H9 (cell line): Measurements from ENCODE around the gene IL1RAPL2. TPM values are rescaled to one million over a fixed set of nuclear protein-coding genes. Genes with fewer than 3 reads are reported as not detected.

Experiments
- DNase-seq: peaks from one replicate; pipeline ENCODE4 v3.0.0-alpha.2; 2017
- H2AFZ ChIP-seq: one replicate; pipeline ENCODE4 v1.6.1; 2013; ENCODE audit warnings: mild to moderate bottlenecking, low read length, control low read depth, moderate library complexity
- H2AK5ac ChIP-seq: 2 replicates; pipeline ENCODE4 v1.6.1; 2013; ENCODE audit warnings: low read length, control low read depth, mixed read lengths; ENCODE audit not compliant: insufficient read length
- H2BK120ac ChIP-seq: one replicate; pipeline ENCODE4 v1.6.1; 2013; ENCODE audit warnings: low read depth, mild to moderate bottlenecking, low read length, control low read depth, inconsistent platforms; ENCODE audit not compliant: poor library complexity, severe bottlenecking
- H2BK12ac ChIP-seq: 2 replicates; pipeline ENCODE4 v1.6.1; 2013; ENCODE audit warnings: low read length, control low read depth, mixed read lengths, low read depth; ENCODE audit not compliant: insufficient read length
- H2BK15ac ChIP-seq: 2 replicates; pipeline ENCODE4 v1.6.1; 2013; ENCODE audit warnings: low read depth, low read length, control low read depth
- H2BK20ac ChIP-seq: one replicate; pipeline ENCODE4 v1.6.1; 2013; ENCODE audit warnings: low read depth, mild to moderate bottlenecking, low read length, control low read depth, inconsistent platforms; ENCODE audit not compliant: poor library complexity, severe bottlenecking
- H2BK5ac ChIP-seq: 2 replicates; pipeline ENCODE4 v1.6.1; 2013; ENCODE audit warnings: low read length, control low read depth, mixed read lengths; ENCODE audit not compliant: insufficient read length
- H3K14ac ChIP-seq: 2 replicates; pipeline ENCODE4 v1.6.1; 2013; ENCODE audit warnings: low read length, control low read depth; ENCODE audit not compliant: insufficient read depth
- H3K18ac ChIP-seq: 2 replicates; pipeline ENCODE4 v1.6.1; 2013; ENCODE audit warnings: low read depth, mild to moderate bottlenecking, mixed read lengths, low read length, control low read depth; ENCODE audit not compliant: insufficient read length
- H3K23ac ChIP-seq: 2 replicates; pipeline ENCODE4 v1.6.1; 2013; ENCODE audit warnings: low read length, control low read depth, mixed read lengths, low read depth; ENCODE audit not compliant: insufficient read length
- H3K23me2 ChIP-seq: 2 replicates; pipeline ENCODE4 v1.6.1; 2013; ENCODE audit warnings: low read depth, mild to moderate bottlenecking, mixed read lengths, low read length, control low read depth; ENCODE audit not compliant: insufficient read length, poor library complexity, severe bottlenecking
- H3K27ac ChIP-seq: 2 replicates; pipeline ENCODE4 v1.5.1; 2013; ENCODE audit warnings: low read length, control low read depth, mixed read lengths, low read depth; ENCODE audit not compliant: insufficient read length
- H3K27me3 ChIP-seq: 2 replicates; pipeline ENCODE4 v1.6.1; 2013; ENCODE audit warnings: low read length, control low read depth, inconsistent platforms; ENCODE audit not compliant: insufficient read depth
- H3K4ac ChIP-seq: 2 replicates; pipeline ENCODE4 v1.6.1; 2013; ENCODE audit warnings: low read depth, mild to moderate bottlenecking, control low read depth, inconsistent platforms, low read length, moderate library complexity
- H3K4me1 ChIP-seq: 2 replicates; pipeline ENCODE4 v1.6.1; 2013; ENCODE audit warnings: low read length, control low read depth, inconsistent platforms; ENCODE audit not compliant: insufficient read depth
- H3K4me2 ChIP-seq: 2 replicates; pipeline ENCODE4 v1.6.1; 2013; ENCODE audit warnings: low read length, control low read depth, mixed read lengths; ENCODE audit not compliant: insufficient read length, insufficient read depth
- H3K56ac ChIP-seq: 2 replicates; pipeline ENCODE4 v1.6.1; 2013; ENCODE audit warnings: low read depth, mild to moderate bottlenecking, mixed read lengths, low read length, control low read depth; ENCODE audit not compliant: insufficient read length
- H3K79me1 ChIP-seq: 2 replicates; pipeline ENCODE4 v1.6.1; 2013; ENCODE audit warnings: low read depth, mild to moderate bottlenecking, moderate library complexity, low read length, control low read depth, inconsistent platforms; ENCODE audit not compliant: insufficient read depth, poor library complexity, severe bottlenecking
- H3K79me2 ChIP-seq: 2 replicates; pipeline ENCODE4 v1.6.1; 2013; ENCODE audit warnings: low read length, control low read depth, inconsistent platforms; ENCODE audit not compliant: insufficient read depth
- H3K9ac ChIP-seq: 2 replicates; pipeline ENCODE4 v1.6.1; 2013; ENCODE audit warnings: low read length, control low read depth, mixed read lengths; ENCODE audit not compliant: insufficient read length; ENCODE audit errors: extremely low read depth
- H3K9me3 ChIP-seq: one replicate; pipeline ENCODE4 v1.6.1; 2013; ENCODE audit warnings: low read depth, low read length, inconsistent platforms; ENCODE audit not compliant: control insufficient read depth
- H3T11ph ChIP-seq: one replicate; pipeline ENCODE4 v1.6.1; 2013; ENCODE audit warnings: mild to moderate bottlenecking, low read length, control low read depth, inconsistent platforms
- H4K20me1 ChIP-seq: one replicate; pipeline ENCODE4 v1.6.1; 2013; ENCODE audit not compliant: control insufficient read depth, insufficient read length, insufficient read depth
- H4K5ac ChIP-seq: 2 replicates; pipeline ENCODE4 v1.6.1; 2013; ENCODE audit warnings: low read depth, mild to moderate bottlenecking, mixed read lengths, low read length, control low read depth; ENCODE audit not compliant: insufficient read length
- H4K8ac ChIP-seq: replicated peaks from 2 replicates; pipeline ENCODE4 v1.6.1; 2013; ENCODE audit warnings: low read length, control low read depth, mixed read lengths, low read depth; ENCODE audit not compliant: insufficient read length
- H4K91ac ChIP-seq: 2 replicates; pipeline ENCODE4 v1.6.1; 2013; ENCODE audit warnings: low read depth, mild to moderate bottlenecking, moderate library complexity, mixed read lengths, low read length, control low read depth; ENCODE audit not compliant: insufficient read length
- H3K27ac Mint-ChIP-seq, 3 experiments: 2 replicates in 2 of 3; 3 replicates in 1 of 3; pipeline ENCODE4 v1.8.0; 2020 to 2021; ENCODE audit warnings: mixed read lengths in 3 of 3, mild to moderate bottlenecking in 1 of 3, moderate library complexity in 1 of 3
- H3K27me3 Mint-ChIP-seq: 2 replicates; pipeline ENCODE4 v1.8.0; 2021; ENCODE audit warnings: low read depth, mild to moderate bottlenecking, moderate library complexity, mixed read lengths
- H3K36me3 Mint-ChIP-seq, 3 experiments: 2 replicates in 2 of 3; 3 replicates in 1 of 3; pipeline ENCODE4 v1.8.0; 2020 to 2021; ENCODE audit warnings: low read depth in 3 of 3, mixed read lengths in 3 of 3; ENCODE audit not compliant: insufficient read depth in 1 of 3
- H3K4me1 Mint-ChIP-seq, 2 experiments: 2 replicates each; pipeline ENCODE4 v1.8.0; 2020; ENCODE audit warnings: mixed read lengths in 2 of 2
- H3K4me3 Mint-ChIP-seq, 2 experiments: 2 replicates in 1 of 2; 3 replicates in 1 of 2; pipeline ENCODE4 v1.8.0; 2020 to 2021; ENCODE audit warnings: mild to moderate bottlenecking in 2 of 2, mixed read lengths in 2 of 2, moderate library complexity in 1 of 2
- H3K9me3 Mint-ChIP-seq, 2 experiments: 2 replicates in 1 of 2; 3 replicates in 1 of 2; pipeline ENCODE4 v1.8.0; 2020; ENCODE audit warnings: mild to moderate bottlenecking in 2 of 2, mixed read lengths in 2 of 2, moderate library complexity in 1 of 2
- WGBS: extraction: QIAGEN DNeasy Blood & Tissue Kit; methylation state at CpG from one replicate; pipeline ENCODE4 v1.1.7; 2013; ENCODE audit warnings: missing lambda C conversion rate, low lambda C conversion rate, mixed read lengths; ENCODE audit not compliant: insufficient read length; ENCODE audit errors: extremely low coverage; 5-methylcytosine and 5-hydroxymethylcytosine counted together
- total RNA-seq: library from RNA; stranded (reverse); gene quantifications from 2 replicates; pipeline ENCODE4 v1.2.1, GENCODE V29; 2021
- TF ChIP-seq, protein P1 (sequence below): fragments of 200-600 bp; sonication (generic); conservative IDR thresholded peaks from 3 replicates; pipeline ENCODE4 v1.8.0; 2021; ENCODE audit warnings: antibody characterized with exemption, mild to moderate bottlenecking

The IL1RAPL2 gene
- total RNA-seq, 1 experiment from 2014 or later: not detected

DNA sequence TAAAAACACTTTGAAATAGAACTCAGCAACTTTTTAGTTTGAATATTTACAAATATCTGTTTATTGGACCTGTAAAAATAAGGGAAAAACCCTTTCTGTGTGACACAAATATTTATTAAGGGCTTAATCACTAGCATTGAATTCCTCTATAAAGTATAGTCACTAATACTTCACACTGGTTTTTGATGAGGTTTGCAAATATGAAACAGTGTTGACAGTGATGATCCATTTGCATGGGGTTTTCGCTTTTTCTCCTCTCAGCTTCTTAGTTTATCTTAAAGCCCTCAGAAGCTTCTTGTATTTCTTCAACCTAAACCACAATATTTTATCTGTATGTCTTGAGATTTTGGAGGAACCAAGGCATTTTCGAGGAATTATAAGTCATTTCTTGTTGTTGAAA, 751.1 kb downstream of the IL1RAPL2 start:
- Histone ChIP-seq H2BK5ac (no peak overlapping the region), H2AFZ (no peak overlapping the region), H3K23ac (no peak overlapping the region), H3K79me1 (no peaks in the 10 kb centered on the region), H3K18ac (no peak overlapping the region), H3K27me3 (no peaks in the 10 kb centered on the region), H4K20me1 (no peaks in the 10 kb centered on the region), H4K91ac (no peak overlapping the region), H3K56ac (no peak overlapping the region), H4K8ac (no peak overlapping the region), H3K9me3 (no peaks in the 10 kb centered on the region), H3K23me2 (no peaks in the 10 kb centered on the region), H3K27ac (no peak overlapping the region), H2BK20ac (no peak overlapping the region), H3K9ac (no peak overlapping the region), H3K4me2 (no peak overlapping the region), H3K4me1 (no peaks in the 10 kb centered on the region), H2AK5ac (no peak overlapping the region), H3K4ac (no peak overlapping the region), H3K14ac (no peak overlapping the region), H2BK120ac (no peak overlapping the region), H4K5ac (no peak overlapping the region), H2BK12ac (no peak overlapping the region), H3K79me2 (no peaks in the 10 kb centered on the region), H3T11ph (no peak overlapping the region), H2BK15ac (no peak overlapping the region)
- H3K27me3 Mint-ChIP-seq: no peaks in the 10 kb centered on the region
- H3K9me3 Mint-ChIP-seq: peaks cover 0 to 41% of the 10 kb centered on the region in 2 experiments; a peak in 1 of 5 replicates
- no peak overlapping the region for H3K4me3 Mint-ChIP-seq
- TF ChIP-seq, protein P1, sequence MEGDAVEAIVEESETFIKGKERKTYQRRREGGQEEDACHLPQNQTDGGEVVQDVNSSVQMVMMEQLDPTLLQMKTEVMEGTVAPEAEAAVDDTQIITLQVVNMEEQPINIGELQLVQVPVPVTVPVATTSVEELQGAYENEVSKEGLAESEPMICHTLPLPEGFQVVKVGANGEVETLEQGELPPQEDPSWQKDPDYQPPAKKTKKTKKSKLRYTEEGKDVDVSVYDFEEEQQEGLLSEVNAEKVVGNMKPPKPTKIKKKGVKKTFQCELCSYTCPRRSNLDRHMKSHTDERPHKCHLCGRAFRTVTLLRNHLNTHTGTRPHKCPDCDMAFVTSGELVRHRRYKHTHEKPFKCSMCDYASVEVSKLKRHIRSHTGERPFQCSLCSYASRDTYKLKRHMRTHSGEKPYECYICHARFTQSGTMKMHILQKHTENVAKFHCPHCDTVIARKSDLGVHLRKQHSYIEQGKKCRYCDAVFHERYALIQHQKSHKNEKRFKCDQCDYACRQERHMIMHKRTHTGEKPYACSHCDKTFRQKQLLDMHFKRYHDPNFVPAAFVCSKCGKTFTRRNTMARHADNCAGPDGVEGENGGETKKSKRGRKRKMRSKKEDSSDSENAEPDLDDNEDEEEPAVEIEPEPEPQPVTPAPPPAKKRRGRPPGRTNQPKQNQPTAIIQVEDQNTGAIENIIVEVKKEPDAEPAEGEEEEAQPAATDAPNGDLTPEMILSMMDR: no peak
- peaks cover 0 to 6% of the 10 kb centered on the region in 2 experiments; a peak in 1 of 4 replicates for H3K4me1 Mint-ChIP-seq
- H3K36me3 Mint-ChIP-seq: no peaks in the 10 kb centered on the region
- H3K27ac Mint-ChIP-seq: no peak overlapping the region
- DNase-seq: no peak
- WGBS: no CpG with 5 or more reads among the region's 2 CpGs
